Caco-2 (cell line): ENCODE results near the gene GCG. TPM values are rescaled to one million over a fixed set of nuclear protein-coding genes. Genes with fewer than 3 reads are reported as not detected.
A peak's percentile ranks its signal among the peaks of the same experiment; 100 is the strongest.

Experiments
- BruUV-seq: library from RNA; stranded (reverse); fragments of 400-500 nt; replicated peaks from 2 replicates; lab custom pipeline; 2021; lab: Mats Ljungman, UMichigan
- CTCF ChIA-PET: fragments of 300-600 bp; sonication (Branson Sonifier 250); formaldehyde crosslinking; loops from one replicate; lab custom pipeline; 2022; ENCODE audit warnings: antibody characterized with exemption; lab: Charles Lee
- POLR2A ChIA-PET: fragments of 300-600 bp; sonication (Branson Sonifier 250); formaldehyde crosslinking; loops from one replicate; lab custom pipeline; 2022; ENCODE audit warnings: antibody characterized with exemption; lab: Charles Lee
- DNase-seq, 2 experiments: peaks; one replicate each; pipeline versions ENCODE4 v3.0.0 to v3.0.0-alpha.2; 2020 to 2022
- H3K27me3 ChIP-seq: replicated peaks from 2 replicates; pipeline ENCODE4 v1.6.0; 2011; ENCODE audit warnings: low read length; ENCODE audit not compliant: control insufficient read depth, insufficient read depth
- H3K36me3 ChIP-seq: 2 replicates; pipeline ENCODE4 v1.5.1; 2011; ENCODE audit warnings: low read length; ENCODE audit not compliant: control insufficient read depth, insufficient read depth
- H3K4me1 ChIP-seq: fragments of 250-450 bp; sonication (Bioruptor Pico); 2 replicates; pipeline ENCODE4 v1.5.1; 2020; ENCODE audit warnings: mild to moderate bottlenecking
- H3K4me3 ChIP-seq: 2 replicates; pipeline ENCODE4 v1.5.1; 2011; ENCODE audit warnings: low read depth, mild to moderate bottlenecking, control low read depth, low read length
- H3K9me3 ChIP-seq: fragments of 250-450 bp; sonication (Bioruptor Pico); 2 replicates; pipeline ENCODE4 v1.5.1; 2020; ENCODE audit warnings: mild to moderate bottlenecking, moderate library complexity
- H3K27ac Mint-ChIP-seq: one replicate; pipeline ENCODE4 v1.8.0; 2022; ENCODE audit warnings: mixed read lengths; ENCODE audit not compliant: unreplicated experiment
- H3K27me3 Mint-ChIP-seq: one replicate; pipeline ENCODE4 v1.8.0; 2022; ENCODE audit warnings: mixed read lengths; ENCODE audit not compliant: insufficient read depth, unreplicated experiment
- H3K36me3 Mint-ChIP-seq: one replicate; pipeline ENCODE4 v1.8.0; 2022; ENCODE audit warnings: mild to moderate bottlenecking, mixed read lengths; ENCODE audit not compliant: insufficient read depth, unreplicated experiment
- H3K4me1 Mint-ChIP-seq: one replicate; pipeline ENCODE4 v1.8.0; 2022; ENCODE audit warnings: low read depth, mixed read lengths; ENCODE audit not compliant: unreplicated experiment
- H3K4me3 Mint-ChIP-seq: one replicate; pipeline ENCODE4 v1.8.0; 2022; ENCODE audit warnings: mild to moderate bottlenecking, moderate library complexity, mixed read lengths; ENCODE audit not compliant: unreplicated experiment
- H3K9me3 Mint-ChIP-seq: one replicate; pipeline ENCODE4 v1.8.0; 2022; ENCODE audit warnings: mixed read lengths; ENCODE audit not compliant: unreplicated experiment
- CTCF ChIP-seq, 2 experiments: fragments of 200-600 bp in 1 of 2; IDR thresholded peaks; 1 replicate in 1 of 2; 2 replicates in 1 of 2; pipeline versions ENCODE4 v1.5.1 to v1.8.0; 2011 to 2022; ENCODE audit warnings: antibody characterized with exemption in 1 of 2, control low read depth in 1 of 2, inconsistent platforms in 1 of 2, low read depth in 1 of 2, low read length in 1 of 2, mild to moderate bottlenecking in 1 of 2, moderate library complexity in 1 of 2; ENCODE audit not compliant: insufficient read depth in 1 of 2, severe bottlenecking in 1 of 2, unreplicated experiment in 1 of 2
- intact Hi-C: fragments of 100-400 bp; cut with micrococcal nuclease; formaldehyde crosslinking; loops from one replicate; pipeline ENCODE4 v1.10.0; 2022; ENCODE audit not compliant: unreplicated experiment
- total RNA-seq: library from RNA; stranded (reverse); gene quantifications from 2 replicates; pipeline ENCODE4 v1.2.3, GENCODE V29; 2022

The GCG gene
- total RNA-seq, 1 experiment from 2014 or later, result not detected

GRCh38 chr2:162148956-162149355 lies 3.1 kb downstream of the GCG start:
- Histone ChIP-seq H3K4me3 (no peak overlapping the region), H3K4me1 (no peaks in the 10 kb centered on the region), H3K9me3 (no peaks in the 10 kb centered on the region), H3K36me3 (no peaks in the 10 kb centered on the region), H3K27me3 (no peaks in the 10 kb centered on the region)
- Mint-ChIP-seq H3K27ac (no peak overlapping the region), H3K4me1 (no peaks in the 10 kb centered on the region), H3K36me3 (no peaks in the 10 kb centered on the region), H3K4me3 (no peak overlapping the region), H3K9me3 (no peaks in the 10 kb centered on the region), H3K27me3 (peaks cover 22% of the 10 kb centered on the region)
- POLR2A ChIA-PET, result no interaction called here
- intact Hi-C loops, result no loop called here
- DNase-seq, result no peak
- no peak for TF ChIP-seq CTCF (IDR thresholded peaks at IDR 0.05; ENCODE audit: insufficient read depth in 1 of 2, low read depth in 1 of 2, low read length in 1 of 2, severe bottlenecking in 1 of 2, unreplicated experiment in 1 of 2)
- no TSS peak for BruUV-seq
- CTCF ChIA-PET, result no interaction called here

DNA sequence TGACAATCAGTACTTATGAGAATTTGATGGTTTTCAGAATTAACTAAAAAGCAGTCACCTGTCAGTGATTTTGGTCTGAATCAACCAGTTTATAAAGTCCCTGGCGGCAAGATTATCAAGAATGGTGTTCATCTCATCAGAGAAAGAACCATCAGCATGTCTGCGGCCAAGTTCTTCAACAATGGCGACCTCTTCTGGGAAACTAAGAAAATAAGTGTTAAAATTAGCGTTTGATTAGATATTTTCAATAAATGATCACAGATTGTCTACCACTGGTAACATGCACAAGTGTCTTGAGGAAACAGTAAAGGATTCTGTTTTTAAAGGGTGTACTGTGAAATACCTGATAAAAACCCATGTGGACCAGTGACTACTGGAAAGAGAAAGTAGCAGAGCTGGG lies 8.1 kb downstream of the GCG start:
- DNase-seq, result no peak
- Mint-ChIP-seq H3K27ac (no peak overlapping the region), H3K4me3 (no peak overlapping the region), H3K9me3 (no peaks in the 10 kb centered on the region), H3K4me1 (no peaks in the 10 kb centered on the region), H3K27me3 (peaks cover 17% of the 10 kb centered on the region), H3K36me3 (no peaks in the 10 kb centered on the region)
- TF ChIP-seq CTCF (IDR thresholded peaks at IDR 0.05; ENCODE audit: insufficient read depth in 1 of 2, low read depth in 1 of 2, low read length in 1 of 2, severe bottlenecking in 1 of 2, unreplicated experiment in 1 of 2), result peak; percentile 11 to 21
- no TSS peak for BruUV-seq
- Histone ChIP-seq H3K27me3 (no peaks in the 10 kb centered on the region), H3K9me3 (no peaks in the 10 kb centered on the region), H3K4me3 (no peak overlapping the region), H3K4me1 (no peaks in the 10 kb centered on the region), H3K36me3 (no peaks in the 10 kb centered on the region)
- ChIA-PET POLR2A (no interaction called here), CTCF (no interaction called here)
- intact Hi-C loops, result no loop called here

GRCh38 chr2:162138310-162138709 lies 13.7 kb downstream of the GCG start:
- intact Hi-C loops, result no loop called here
- BruUV-seq, result no TSS peak

More at GRCh38 chr2:162138310-162138709, 13.7 kb downstream of the GCG start:
- no peaks in the 10 kb centered on the region for H3K36me3 ChIP-seq
- Mint-ChIP-seq H3K4me1 (no peaks in the 10 kb centered on the region), H3K9me3 (no peaks in the 10 kb centered on the region), H3K27me3 (no peaks in the 10 kb centered on the region), H3K36me3 (no peaks in the 10 kb centered on the region), H3K4me3 (no peak overlapping the region), H3K27ac (no peak overlapping the region)
- no peaks in the 10 kb centered on the region for H3K27me3 ChIP-seq
- DNase-seq, result no peak
- no peak for TF ChIP-seq CTCF (IDR thresholded peaks at IDR 0.05; ENCODE audit: insufficient read depth in 1 of 2, low read depth in 1 of 2, low read length in 1 of 2, severe bottlenecking in 1 of 2, unreplicated experiment in 1 of 2)
- CTCF ChIA-PET, result no interaction called here
- H3K4me1 ChIP-seq, result no peaks in the 10 kb centered on the region
- POLR2A ChIA-PET, result no interaction called here
- H3K9me3 ChIP-seq, result no peaks in the 10 kb centered on the region
- no peak overlapping the region for H3K4me3 ChIP-seq
